ENCODE results near the gene CFAP61.

CFAP61 gene

DNA sequence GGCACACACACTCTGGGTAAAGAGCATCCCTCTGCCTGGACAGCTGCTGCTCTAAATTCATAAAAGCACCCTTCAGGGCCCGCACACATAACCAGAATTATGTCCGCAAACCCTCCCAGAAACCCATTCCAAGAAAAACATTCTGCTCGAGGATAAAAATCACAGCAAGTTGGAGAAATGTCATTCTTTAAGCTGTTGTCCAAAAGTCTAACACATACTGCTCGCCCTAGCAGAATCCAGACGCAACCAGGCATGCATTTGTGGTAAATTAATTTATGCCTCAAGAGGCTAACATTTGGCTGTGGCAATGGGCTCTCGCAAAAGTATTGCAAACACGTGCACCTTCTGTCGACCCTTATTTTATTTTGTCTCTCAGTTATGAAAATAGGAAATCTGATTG is 199.5 kb downstream of the CFAP61 start:
- Histone ChIP-seq H3K4me3 (ENCODE audit: low read depth, low read length) (no peak overlapping the region), H3K9me3 (ENCODE audit: control insufficient read depth, insufficient read depth, low read length) (no peaks in the 10 kb centered on the region), H3K4me1 (ENCODE audit: control insufficient read depth, insufficient read depth, low read length) (no peaks in the 10 kb centered on the region), H3K27me3 (ENCODE audit: control insufficient read depth, insufficient read depth, low read length) (no peaks in the 10 kb centered on the region), H3K9ac (ENCODE audit: low read depth, low read length) (no peak overlapping the region), H3K36me3 (ENCODE audit: control insufficient read depth, insufficient read depth, low read length) (no peaks in the 10 kb centered on the region)

DNA sequence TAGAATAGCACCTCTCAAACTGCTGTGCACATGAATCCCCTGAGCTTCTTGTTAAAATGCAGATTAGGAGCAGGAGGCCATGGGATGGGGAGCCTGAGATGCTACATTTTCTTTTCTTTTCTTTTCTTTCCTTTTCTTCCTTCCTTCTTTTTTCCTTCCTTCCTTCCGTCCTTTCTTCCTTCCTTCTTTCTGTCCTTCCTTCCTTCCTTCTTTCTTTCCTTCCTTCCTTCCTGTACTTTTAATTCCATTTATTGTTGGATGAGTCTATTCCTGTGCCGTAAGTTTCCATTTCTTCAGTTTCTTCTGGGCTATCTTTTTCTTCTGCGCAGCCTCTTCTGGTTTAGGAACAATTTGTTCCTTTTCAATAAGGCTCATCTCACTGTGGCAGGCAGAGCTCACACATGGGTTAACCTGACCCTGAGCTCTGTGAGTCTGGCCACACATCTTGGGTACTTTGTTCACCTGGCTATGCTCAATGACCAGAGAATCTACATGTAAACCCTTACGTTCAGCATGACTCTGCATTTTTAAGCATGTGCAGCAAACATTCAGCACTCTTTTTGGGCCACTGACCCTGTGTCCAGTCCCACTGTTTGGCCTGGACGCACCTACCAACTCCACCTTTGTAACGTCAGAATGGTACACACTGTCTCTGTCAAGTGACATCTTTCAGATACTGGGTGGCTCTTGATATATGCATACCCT is 200.9 kb downstream of the CFAP61 start:
- Histone ChIP-seq H3K4me1 (ENCODE audit: control insufficient read depth, insufficient read depth, low read length) (no peaks in the 10 kb centered on the region), H3K27me3 (ENCODE audit: control insufficient read depth, insufficient read depth, low read length) (no peaks in the 10 kb centered on the region), H3K36me3 (ENCODE audit: control insufficient read depth, insufficient read depth, low read length) (no peaks in the 10 kb centered on the region), H3K9me3 (ENCODE audit: control insufficient read depth, insufficient read depth, low read length) (no peaks in the 10 kb centered on the region), H3K4me3 (ENCODE audit: low read depth, low read length) (no peak overlapping the region), H3K9ac (ENCODE audit: low read depth, low read length) (no peak overlapping the region)

DNA sequence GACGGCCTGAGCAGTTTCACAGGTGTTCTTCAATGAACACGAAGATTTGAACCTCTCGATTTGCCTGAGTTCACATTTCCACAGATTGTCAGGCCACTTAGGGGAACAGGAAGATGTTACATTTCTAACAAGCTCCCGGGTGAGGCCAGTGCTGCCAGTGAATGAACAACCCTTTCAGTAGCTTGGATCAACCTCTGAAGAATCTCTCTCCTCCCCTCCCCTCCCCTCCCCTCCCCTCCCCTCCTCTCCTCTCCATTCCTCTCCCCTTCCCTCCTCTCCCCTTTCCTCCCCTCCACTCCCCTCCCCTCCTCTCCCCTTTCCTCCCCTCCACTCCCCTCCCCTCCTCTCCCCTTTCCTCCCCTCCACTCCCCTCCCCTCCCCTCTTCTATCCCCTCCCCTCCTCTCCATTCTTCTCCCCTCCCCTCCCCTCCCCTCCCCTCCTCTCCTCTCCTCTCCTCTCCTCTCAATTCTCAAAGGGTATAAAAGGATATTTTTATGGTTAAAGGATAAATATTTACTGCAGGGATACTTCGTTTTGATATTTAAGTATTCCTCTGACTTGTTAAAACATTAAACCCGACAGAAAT is 201.5 kb downstream of the CFAP61 start:
- Histone ChIP-seq H3K9ac (ENCODE audit: low read depth, low read length) (no peak overlapping the region), H3K4me3 (ENCODE audit: low read depth, low read length) (no peak overlapping the region), H3K27me3 (ENCODE audit: control insufficient read depth, insufficient read depth, low read length) (no peaks in the 10 kb centered on the region), H3K4me1 (ENCODE audit: control insufficient read depth, insufficient read depth, low read length) (no peaks in the 10 kb centered on the region), H3K9me3 (ENCODE audit: control insufficient read depth, insufficient read depth, low read length) (no peaks in the 10 kb centered on the region), H3K36me3 (ENCODE audit: control insufficient read depth, insufficient read depth, low read length) (no peaks in the 10 kb centered on the region)

GRCh38 chr20:20255099-20255498 is 202.8 kb downstream of the CFAP61 start:
- no peaks in the 10 kb centered on the region for H3K4me1 ChIP-seq (ENCODE audit: control insufficient read depth, insufficient read depth, low read length)

DNA sequence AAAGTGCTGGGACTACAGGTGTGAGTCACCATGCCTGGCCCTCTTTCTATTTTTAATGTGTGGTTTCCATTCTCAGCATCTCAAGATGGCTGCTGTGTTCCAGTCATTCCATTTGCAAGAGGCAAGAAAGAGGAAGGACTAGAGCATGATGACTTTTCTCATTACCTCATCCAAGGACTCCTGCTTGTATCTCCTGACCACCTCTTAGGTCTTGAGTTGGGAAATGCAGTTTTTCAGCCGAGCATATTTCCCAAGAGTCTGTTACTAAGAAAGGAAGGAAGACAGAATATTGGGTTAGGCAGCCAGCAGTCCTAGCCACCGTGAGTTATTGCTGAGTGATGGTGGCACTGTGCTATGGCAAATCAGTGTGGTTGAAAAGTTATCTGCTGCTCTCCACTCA is 207.2 kb downstream of the CFAP61 start:
- Histone ChIP-seq H3K36me3 (ENCODE audit: control insufficient read depth, insufficient read depth, low read length) (no peaks in the 10 kb centered on the region), H3K4me1 (ENCODE audit: control insufficient read depth, insufficient read depth, low read length) (no peaks in the 10 kb centered on the region), H3K27me3 (ENCODE audit: control insufficient read depth, insufficient read depth, low read length) (no peaks in the 10 kb centered on the region), H3K9me3 (ENCODE audit: control insufficient read depth, insufficient read depth, low read length) (no peaks in the 10 kb centered on the region), H3K4me3 (ENCODE audit: low read depth, low read length) (no peak overlapping the region), H3K9ac (ENCODE audit: low read depth, low read length) (no peak overlapping the region)

More at GRCh38 chr20:20255099-20255498, 202.8 kb downstream of the CFAP61 start:
- Histone ChIP-seq H3K9ac (ENCODE audit: low read depth, low read length) (no peak overlapping the region), H3K27me3 (ENCODE audit: control insufficient read depth, insufficient read depth, low read length) (no peaks in the 10 kb centered on the region), H3K4me3 (ENCODE audit: low read depth, low read length) (no peak overlapping the region), H3K36me3 (ENCODE audit: control insufficient read depth, insufficient read depth, low read length) (no peaks in the 10 kb centered on the region), H3K9me3 (ENCODE audit: control insufficient read depth, insufficient read depth, low read length) (no peaks in the 10 kb centered on the region)

- H3K4me1 ChIP-seq (ENCODE audit: control insufficient read depth, insufficient read depth, low read length): no peaks in the 10 kb centered on the region
- no peak overlapping the region for H3K9ac ChIP-seq (ENCODE audit: low read depth, low read length)
- no peaks in the 10 kb centered on the region for H3K27me3 ChIP-seq (ENCODE audit: control insufficient read depth, insufficient read depth, low read length)
- no peaks in the 10 kb centered on the region for H3K36me3 ChIP-seq (ENCODE audit: control insufficient read depth, insufficient read depth, low read length)
- no peaks in the 10 kb centered on the region for H3K9me3 ChIP-seq (ENCODE audit: control insufficient read depth, insufficient read depth, low read length)
- H3K4me3 ChIP-seq (ENCODE audit: low read depth, low read length): no peak overlapping the region
Observed at GRCh38 chr20:20261159-20261558, 208.8 kb downstream of the CFAP61 start.

- Histone ChIP-seq H3K27me3 (ENCODE audit: control insufficient read depth, insufficient read depth, low read length) (no peaks in the 10 kb centered on the region), H3K4me1 (ENCODE audit: control insufficient read depth, insufficient read depth, low read length) (no peaks in the 10 kb centered on the region), H3K36me3 (ENCODE audit: control insufficient read depth, insufficient read depth, low read length) (no peaks in the 10 kb centered on the region), H3K9me3 (ENCODE audit: control insufficient read depth, insufficient read depth, low read length) (no peaks in the 10 kb centered on the region), H3K4me3 (ENCODE audit: low read depth, low read length) (no peak overlapping the region), H3K9ac (ENCODE audit: low read depth, low read length) (no peak overlapping the region)
Observed at GRCh38 chr20:20265210-20265609, 212.9 kb downstream of the CFAP61 start.

DNA sequence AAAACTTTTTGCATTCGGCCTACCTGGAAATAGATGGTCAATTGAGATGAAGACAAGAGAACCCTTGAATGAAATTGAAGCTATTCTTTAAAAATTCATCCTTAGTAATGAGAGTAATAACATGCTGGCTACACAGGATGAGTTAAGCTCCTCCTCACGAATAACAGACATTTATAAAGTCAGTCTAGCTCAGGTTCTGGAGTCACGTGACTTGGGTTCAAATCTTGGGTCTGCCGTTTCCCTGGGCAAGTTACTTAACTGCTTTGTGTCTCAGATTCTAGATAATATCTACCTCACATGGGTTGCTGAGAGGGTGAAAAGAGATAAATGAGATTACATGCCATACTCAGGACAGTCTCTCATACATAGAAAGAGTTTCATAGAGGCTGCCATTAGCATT is 214.2 kb downstream of the CFAP61 start:
- Histone ChIP-seq H3K27me3 (ENCODE audit: control insufficient read depth, insufficient read depth, low read length) (no peaks in the 10 kb centered on the region), H3K9ac (ENCODE audit: low read depth, low read length) (no peak overlapping the region), H3K9me3 (ENCODE audit: control insufficient read depth, insufficient read depth, low read length) (no peaks in the 10 kb centered on the region), H3K4me3 (ENCODE audit: low read depth, low read length) (no peak overlapping the region), H3K4me1 (ENCODE audit: control insufficient read depth, insufficient read depth, low read length) (no peaks in the 10 kb centered on the region), H3K36me3 (ENCODE audit: control insufficient read depth, insufficient read depth, low read length) (no peaks in the 10 kb centered on the region)

- Histone ChIP-seq H3K4me3 (ENCODE audit: low read depth, low read length) (no peak overlapping the region), H3K27me3 (ENCODE audit: control insufficient read depth, insufficient read depth, low read length) (no peaks in the 10 kb centered on the region), H3K36me3 (ENCODE audit: control insufficient read depth, insufficient read depth, low read length) (no peaks in the 10 kb centered on the region)
Observed at GRCh38 chr20:20267685-20268370, 215.5 kb downstream of the CFAP61 start.

GRCh38 chr20:20271271-20271670 is 218.9 kb downstream of the CFAP61 start:
- Histone ChIP-seq H3K9me3 (ENCODE audit: control insufficient read depth, insufficient read depth, low read length) (no peaks in the 10 kb centered on the region), H3K9ac (ENCODE audit: low read depth, low read length) (no peak overlapping the region), H3K36me3 (ENCODE audit: control insufficient read depth, insufficient read depth, low read length) (no peaks in the 10 kb centered on the region), H3K27me3 (ENCODE audit: control insufficient read depth, insufficient read depth, low read length) (no peaks in the 10 kb centered on the region), H3K4me1 (ENCODE audit: control insufficient read depth, insufficient read depth, low read length) (no peaks in the 10 kb centered on the region), H3K4me3 (ENCODE audit: low read depth, low read length) (no peak overlapping the region)

More at GRCh38 chr20:20267685-20268370, 215.5 kb downstream of the CFAP61 start:
- H3K9me3 ChIP-seq (ENCODE audit: control insufficient read depth, insufficient read depth, low read length): no peaks in the 10 kb centered on the region
- no peak overlapping the region for H3K9ac ChIP-seq (ENCODE audit: low read depth, low read length)
- no peaks in the 10 kb centered on the region for H3K4me1 ChIP-seq (ENCODE audit: control insufficient read depth, insufficient read depth, low read length)

- no peaks in the 10 kb centered on the region for H3K36me3 ChIP-seq (ENCODE audit: control insufficient read depth, insufficient read depth, low read length)
- no peaks in the 10 kb centered on the region for H3K27me3 ChIP-seq (ENCODE audit: control insufficient read depth, insufficient read depth, low read length)
- H3K4me3 ChIP-seq (ENCODE audit: low read depth, low read length): no peak overlapping the region
- H3K9ac ChIP-seq (ENCODE audit: low read depth, low read length): no peak overlapping the region
- no peaks in the 10 kb centered on the region for H3K4me1 ChIP-seq (ENCODE audit: control insufficient read depth, insufficient read depth, low read length)
- no peaks in the 10 kb centered on the region for H3K9me3 ChIP-seq (ENCODE audit: control insufficient read depth, insufficient read depth, low read length)
Observed at GRCh38 chr20:20272686-20273085, 220.4 kb downstream of the CFAP61 start.

- no peaks in the 10 kb centered on the region for H3K9me3 ChIP-seq (ENCODE audit: control insufficient read depth, insufficient read depth, low read length)
- no peak overlapping the region for H3K9ac ChIP-seq (ENCODE audit: low read depth, low read length)
- no peaks in the 10 kb centered on the region for H3K36me3 ChIP-seq (ENCODE audit: control insufficient read depth, insufficient read depth, low read length)
- H3K4me3 ChIP-seq (ENCODE audit: low read depth, low read length): no peak overlapping the region
- H3K4me1 ChIP-seq (ENCODE audit: control insufficient read depth, insufficient read depth, low read length): no peaks in the 10 kb centered on the region
- no peaks in the 10 kb centered on the region for H3K27me3 ChIP-seq (ENCODE audit: control insufficient read depth, insufficient read depth, low read length)
Observed at GRCh38 chr20:20273286-20273685, 221.0 kb downstream of the CFAP61 start.

All from iPS-15b (cell line).